HEK293T (cell line): Measurements from ENCODE around the gene MAZ.
A peak's percentile ranks its signal among the peaks of the same experiment; 100 is the strongest.

Source experiments
- CTCF ChIA-PET: fragments of 350-600 bp; formaldehyde crosslinking; extraction: SDS; loops from one replicate; lab custom pipeline; 2021; ENCODE audit warnings: antibody characterized with exemption, inconsistent platforms; lab: Yijun Ruan, JAX
- POLR2A ChIA-PET: fragments of 350-600 bp; formaldehyde crosslinking; extraction: SDS; loops from one replicate; lab custom pipeline; 2020; ENCODE audit warnings: antibody characterized with exemption, inconsistent platforms; lab: Yijun Ruan, JAX
- DNase-seq: peaks from one replicate; pipeline ENCODE4 v3.0.0; 2012; ENCODE audit warnings: mixed read lengths; ENCODE audit errors: extremely low spot score
- ARNT ChIP-seq: fragments of 450-650 bp; IDR thresholded peaks from 2 replicates; pipeline ENCODE4 v1.6.1; 2017; ENCODE audit warnings: mild to moderate bottlenecking
- BHLHE40 ChIP-seq: fragments of 450-650 bp; IDR thresholded peaks from 2 replicates; pipeline ENCODE4 v1.6.1; 2016; ENCODE audit warnings: mild to moderate bottlenecking, moderate library complexity, borderline replicate concordance
- CTBP1 ChIP-seq: fragments of 450-650 bp; IDR thresholded peaks from 2 replicates; pipeline ENCODE4 v1.6.1; 2016; ENCODE audit warnings: borderline replicate concordance
- ELF4 ChIP-seq: fragments of 450-650 bp; IDR thresholded peaks from 2 replicates; pipeline ENCODE4 v1.6.1; 2017; ENCODE audit warnings: antibody characterized with exemption
- FOXA1 ChIP-seq: fragments of 450-650 bp; IDR thresholded peaks from 2 replicates; pipeline ENCODE4 v1.6.1; 2016; ENCODE audit warnings: mild to moderate bottlenecking
- FOXK2 ChIP-seq: fragments of 450-650 bp; IDR thresholded peaks from 2 replicates; pipeline ENCODE4 v1.6.1; 2016; ENCODE audit warnings: mild to moderate bottlenecking
- FOXM1 ChIP-seq: fragments of 450-650 bp; IDR thresholded peaks from 2 replicates; pipeline ENCODE4 v1.6.1; 2017; ENCODE audit warnings: mild to moderate bottlenecking, borderline replicate concordance
- HDGF ChIP-seq: fragments of 450-650 bp; IDR thresholded peaks from 2 replicates; pipeline ENCODE4 v1.6.1; 2017; ENCODE audit warnings: antibody characterized with exemption, borderline replicate concordance
- L3MBTL2 ChIP-seq: fragments of 450-650 bp; conservative IDR thresholded peaks from 2 replicates; pipeline ENCODE4 v1.6.1; 2016; ENCODE audit warnings: mild to moderate bottlenecking
- LEF1 ChIP-seq: fragments of 450-650 bp; IDR thresholded peaks from 2 replicates; pipeline ENCODE4 v1.6.1; 2017; ENCODE audit warnings: mild to moderate bottlenecking, borderline replicate concordance
- NFRKB ChIP-seq: fragments of 450-650 bp; IDR thresholded peaks from 2 replicates; pipeline ENCODE4 v1.6.1; 2016; ENCODE audit warnings: mild to moderate bottlenecking, moderate library complexity
- SP1 ChIP-seq: fragments of 450-650 bp; IDR thresholded peaks from 2 replicates; pipeline ENCODE4 v1.6.1; 2017
- SUZ12 ChIP-seq: fragments of 450-650 bp; IDR thresholded peaks from 2 replicates; pipeline ENCODE4 v1.6.1; 2016; ENCODE audit warnings: mild to moderate bottlenecking
- TARDBP ChIP-seq: fragments of 450-650 bp; IDR thresholded peaks from 2 replicates; pipeline ENCODE4 v1.6.1; 2016
- ZNF384 ChIP-seq: fragments of 450-650 bp; IDR thresholded peaks from 2 replicates; pipeline ENCODE4 v1.6.1; 2016
- TF ChIP-seq, protein P1 (sequence below): fragments of 450-650 bp; IDR thresholded peaks from 2 replicates; pipeline ENCODE4 v1.6.1; 2016

MAZ gene

DNA sequence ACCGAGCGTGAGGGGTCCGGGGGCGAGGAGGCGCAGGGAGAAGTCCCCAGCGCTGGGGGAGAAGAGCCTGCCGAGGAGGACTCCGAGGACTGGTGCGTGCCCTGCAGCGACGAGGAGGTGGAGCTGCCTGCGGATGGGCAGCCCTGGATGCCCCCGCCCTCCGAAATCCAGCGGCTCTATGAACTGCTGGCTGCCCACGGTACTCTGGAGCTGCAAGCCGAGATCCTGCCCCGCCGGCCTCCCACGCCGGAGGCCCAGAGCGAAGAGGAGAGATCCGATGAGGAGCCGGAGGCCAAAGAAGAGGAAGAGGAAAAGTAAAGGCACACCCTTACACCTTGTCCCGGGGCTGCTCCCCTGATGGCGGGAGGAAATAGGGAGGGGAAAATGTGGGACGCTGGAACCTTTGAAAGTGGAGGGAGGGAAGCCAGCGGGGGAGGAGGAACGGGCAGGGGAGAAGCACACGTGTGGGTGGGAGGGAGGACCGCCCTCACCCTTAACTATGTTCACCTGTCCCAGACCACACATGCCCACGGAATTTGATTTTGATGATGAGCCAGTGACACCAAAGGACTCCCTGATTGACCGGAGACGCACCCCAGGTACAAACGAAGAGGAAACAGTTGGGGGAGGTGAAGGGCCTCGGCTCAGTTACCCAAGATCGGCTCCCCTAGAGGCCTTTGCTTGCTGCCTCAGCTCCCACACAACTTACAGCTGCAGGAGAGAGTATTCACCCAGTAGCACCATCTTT, 10.5 kb downstream of the MAZ start:
- ChIA-PET POLR2A (interaction anchor here (0.6 to 10.8 kb wide), 17 partner anchors 10 to 1226 kb away, joined by 3 to 176 read pairs (median 6); partner anchors contain the start of genes HSD3B7, KCTD13, MAZ and QPRT), CTCF (interaction anchor here (0.6 to 6.1 kb wide), 12 partner anchors 10 to 1199 kb away, joined by 3 to 52 read pairs (median 4); partner anchors contain the start of genes KCTD13 and MAZ)
- DNase-seq, result peak; percentile 72
- TF ChIP-seq FOXK2 (no peak), SUZ12 (no peak), TARDBP (no peak), HDGF (no peak), BHLHE40 (no peak), FOXM1 (no peak), LEF1 (no peak), CTBP1 (no peak), ZNF384 (no peak)

DNA sequence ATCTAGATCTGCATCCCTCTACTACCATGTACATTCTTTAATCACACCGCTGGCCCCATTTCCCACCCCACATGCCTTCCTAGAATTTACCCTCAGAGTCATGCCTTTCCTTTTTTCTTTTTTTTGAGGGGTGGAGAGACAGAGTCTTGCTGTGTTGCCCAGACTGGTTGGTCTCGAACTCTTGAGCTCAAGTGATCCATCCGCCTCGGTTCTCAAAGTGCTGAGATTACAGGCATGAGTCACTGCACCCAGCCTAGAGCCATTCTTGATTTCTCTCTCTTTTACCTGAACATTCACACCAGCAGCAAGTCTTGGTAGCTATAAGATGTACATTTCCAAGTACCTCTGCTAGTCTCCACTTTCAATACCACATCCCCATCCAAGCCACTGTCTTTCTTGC, 11.8 kb downstream of the MAZ start:
- ChIA-PET POLR2A (interaction anchor here (0.6 to 10.8 kb wide), 4 partner anchors 9 to 1185 kb away, joined by 3 to 176 read pairs (median 4); partner anchors contain the start of genes HIRIP3 and MAZ), CTCF (interaction anchor here (0.7 to 6.1 kb wide), 8 partner anchors 11 to 1166 kb away, joined by 3 to 52 read pairs (median 4); partner anchors contain the start of genes KCTD13 and MAZ)
- no peak for TF ChIP-seq NFRKB
- no peak for TF ChIP-seq L3MBTL2
- no peak for TF ChIP-seq FOXA1
- TF ChIP-seq SP1, result no peak
- no peak for TF ChIP-seq CTBP1
- TF ChIP-seq ARNT, result no peak
- TF ChIP-seq FOXK2, result no peak
- TF ChIP-seq FOXM1, result no peak
- no peak for TF ChIP-seq HDGF
- TF ChIP-seq LEF1, result no peak
- TF ChIP-seq, protein P1, sequence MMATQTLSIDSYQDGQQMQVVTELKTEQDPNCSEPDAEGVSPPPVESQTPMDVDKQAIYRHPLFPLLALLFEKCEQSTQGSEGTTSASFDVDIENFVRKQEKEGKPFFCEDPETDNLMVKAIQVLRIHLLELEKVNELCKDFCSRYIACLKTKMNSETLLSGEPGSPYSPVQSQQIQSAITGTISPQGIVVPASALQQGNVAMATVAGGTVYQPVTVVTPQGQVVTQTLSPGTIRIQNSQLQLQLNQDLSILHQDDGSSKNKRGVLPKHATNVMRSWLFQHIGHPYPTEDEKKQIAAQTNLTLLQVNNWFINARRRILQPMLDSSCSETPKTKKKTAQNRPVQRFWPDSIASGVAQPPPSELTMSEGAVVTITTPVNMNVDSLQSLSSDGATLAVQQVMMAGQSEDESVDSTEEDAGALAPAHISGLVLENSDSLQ, result no peak
- no peak for TF ChIP-seq ZNF384
- TF ChIP-seq BHLHE40, result no peak
- TF ChIP-seq SUZ12, result no peak
- no peak for TF ChIP-seq TARDBP
- TF ChIP-seq ELF4, result no peak
- DNase-seq, result no peak

DNA sequence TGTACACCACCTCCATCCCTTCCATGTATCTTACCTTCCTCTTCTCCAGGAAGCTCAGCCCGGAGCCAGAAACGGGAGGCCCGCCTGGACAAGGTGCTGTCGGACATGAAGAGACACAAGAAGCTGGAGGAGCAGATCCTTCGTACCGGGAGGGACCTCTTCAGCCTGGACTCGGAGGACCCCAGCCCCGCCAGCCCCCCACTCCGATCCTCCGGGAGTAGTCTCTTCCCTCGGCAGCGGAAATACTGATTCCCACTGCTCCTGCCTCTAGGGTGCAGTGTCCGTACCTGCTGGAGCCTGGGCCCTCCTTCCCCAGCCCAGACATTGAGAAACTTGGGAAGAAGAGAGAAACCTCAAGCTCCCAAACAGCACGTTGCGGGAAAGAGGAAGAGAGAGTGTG, 13.2 kb downstream of the MAZ start:
- POLR2A ChIA-PET, result interaction anchor here (0.9 to 10.8 kb wide), 6 partner anchors 10 to 199 kb away, joined by 3 to 176 read pairs (median 4); partner anchors contain the start of genes KIF22 and MAZ
- CTCF ChIA-PET, result interaction anchor here (0.5 to 6.1 kb wide), 5 partner anchors 12 to 202 kb away, joined by 3 to 52 read pairs (median 4); no protein-coding TSS in a partner anchor
- DNase-seq, result no peak
- no peak for TF ChIP-seq FOXK2
- TF ChIP-seq CTBP1, result no peak
- no peak for TF ChIP-seq L3MBTL2
- TF ChIP-seq, protein P1, result no peak
- TF ChIP-seq NFRKB, result no peak

DNA sequence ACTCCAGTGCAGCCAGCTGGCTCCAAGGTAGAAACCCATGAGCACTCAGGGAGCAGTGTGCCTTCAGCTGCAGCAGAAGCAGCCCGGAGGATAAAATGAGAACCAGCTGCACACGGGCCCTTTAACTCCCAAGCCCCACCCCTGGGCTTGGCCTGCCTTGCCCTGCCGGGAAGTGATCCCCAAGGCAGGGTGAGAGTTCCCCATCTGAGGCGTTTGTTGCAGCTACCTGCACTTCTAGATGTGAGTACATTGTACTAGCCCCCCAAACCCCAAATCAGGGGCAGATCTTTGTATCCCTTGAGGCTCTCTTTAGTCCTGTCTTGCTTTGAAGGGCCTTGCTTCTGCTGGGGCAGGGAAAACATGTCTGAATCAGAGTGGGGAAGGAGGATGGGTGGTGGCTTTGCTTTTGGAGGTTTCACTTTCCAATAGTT, 14.0 kb downstream of the MAZ start, which contains the start of gene MVP:
Gene MVP, plus strand, starts transcription at position 192 of the 431 bp plus-strand sequence. CDS start 10,088 bp downstream, outside the sequence.
- ChIA-PET CTCF (interaction anchor here (0.5 to 6.1 kb wide), 5 partner anchors 12 to 201 kb away, joined by 3 to 52 read pairs (median 4); no protein-coding TSS in a partner anchor), POLR2A (interaction anchor here (0.9 to 10.8 kb wide), 7 partner anchors 9 to 246 kb away, joined by 3 to 176 read pairs (median 4); partner anchors contain the start of genes KIF22 and MAZ)
- TF ChIP-seq TARDBP, result no peak
- TF ChIP-seq, protein P1, result no peak
- TF ChIP-seq NFRKB, result no peak
- no peak for DNase-seq

DNA sequence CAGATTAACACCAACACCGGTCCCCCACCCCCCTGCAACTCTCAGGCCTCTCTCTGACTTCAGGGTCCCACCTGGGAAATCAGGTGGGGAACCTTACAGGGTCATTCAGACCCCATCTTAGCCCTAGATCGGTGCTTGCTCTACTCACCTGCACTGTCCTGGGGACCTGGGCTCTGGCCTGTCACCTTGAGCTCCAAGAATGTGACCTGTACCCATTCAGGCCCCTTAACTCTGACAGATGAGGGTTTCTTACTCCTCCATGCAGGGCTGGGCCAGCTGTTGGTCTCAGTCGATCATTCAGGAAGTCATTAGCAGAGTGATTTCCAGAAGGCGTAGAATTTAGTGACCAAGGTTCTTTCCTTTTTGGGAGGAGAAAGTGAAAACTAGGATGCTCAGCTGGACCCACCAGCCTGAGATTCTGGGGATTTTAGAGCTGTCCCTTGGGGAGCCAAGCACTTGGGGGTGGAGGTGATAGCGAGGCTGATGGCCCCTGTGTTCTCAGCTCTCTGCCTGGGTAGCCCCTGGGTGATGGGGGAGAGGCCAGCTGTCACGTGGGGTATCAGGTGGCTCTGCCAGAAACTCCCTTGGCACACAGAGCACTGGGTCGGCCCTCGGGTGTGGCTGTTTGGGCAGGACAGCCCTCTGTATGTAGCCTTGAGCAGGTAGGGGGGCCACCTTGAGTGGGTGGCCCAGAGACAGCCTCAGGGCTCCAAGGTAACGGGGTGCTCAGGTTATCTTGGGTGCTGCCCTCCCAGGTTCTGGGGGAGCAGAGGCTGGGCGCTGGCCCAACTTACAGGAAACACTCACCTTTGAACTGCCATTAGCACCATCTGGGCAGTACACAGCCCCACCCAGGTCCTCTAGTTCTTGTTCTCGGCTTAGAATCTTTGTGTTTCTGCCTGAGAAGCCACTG, 14.7 kb downstream of the MAZ start:
- no peak for TF ChIP-seq ELF4
- no peak for TF ChIP-seq SUZ12
- TF ChIP-seq HDGF, result no peak
- TF ChIP-seq, protein P1, result no peak
- no peak for TF ChIP-seq SP1
- TF ChIP-seq CTBP1, result no peak
- TF ChIP-seq TARDBP, result no peak
- no peak for TF ChIP-seq NFRKB
- TF ChIP-seq BHLHE40, result no peak
- TF ChIP-seq LEF1, result no peak
- TF ChIP-seq ZNF384, result no peak
- TF ChIP-seq FOXK2, result no peak
- no peak for TF ChIP-seq ARNT
- TF ChIP-seq L3MBTL2, result no peak
- no peak for TF ChIP-seq FOXA1
- TF ChIP-seq FOXM1, result no peak
- POLR2A ChIA-PET, result interaction anchor here (1.2 to 10.8 kb wide), 5 partner anchors 9 to 245 kb away, joined by 3 to 176 read pairs (median 4); partner anchors contain the start of gene MAZ
- CTCF ChIA-PET, result interaction anchor here (0.9 to 6.1 kb wide), 3 partner anchors 27 to 31 kb away, joined by 4 to 52 read pairs (median 14); no protein-coding TSS in a partner anchor

More for the DNA sequence above, 14.7 kb downstream of the MAZ start:
- DNase-seq, result no peak
